DMS79 (cell line): Measurements from ENCODE around the gene NAA10.
A peak's percentile ranks its signal among the peaks of the same experiment; 100 is the strongest.

Experiments
- DNase-seq: peaks from one replicate; lab custom pipeline; 2025; lab: John Stamatoyannopoulos, UW

The NAA10 gene

DNA sequence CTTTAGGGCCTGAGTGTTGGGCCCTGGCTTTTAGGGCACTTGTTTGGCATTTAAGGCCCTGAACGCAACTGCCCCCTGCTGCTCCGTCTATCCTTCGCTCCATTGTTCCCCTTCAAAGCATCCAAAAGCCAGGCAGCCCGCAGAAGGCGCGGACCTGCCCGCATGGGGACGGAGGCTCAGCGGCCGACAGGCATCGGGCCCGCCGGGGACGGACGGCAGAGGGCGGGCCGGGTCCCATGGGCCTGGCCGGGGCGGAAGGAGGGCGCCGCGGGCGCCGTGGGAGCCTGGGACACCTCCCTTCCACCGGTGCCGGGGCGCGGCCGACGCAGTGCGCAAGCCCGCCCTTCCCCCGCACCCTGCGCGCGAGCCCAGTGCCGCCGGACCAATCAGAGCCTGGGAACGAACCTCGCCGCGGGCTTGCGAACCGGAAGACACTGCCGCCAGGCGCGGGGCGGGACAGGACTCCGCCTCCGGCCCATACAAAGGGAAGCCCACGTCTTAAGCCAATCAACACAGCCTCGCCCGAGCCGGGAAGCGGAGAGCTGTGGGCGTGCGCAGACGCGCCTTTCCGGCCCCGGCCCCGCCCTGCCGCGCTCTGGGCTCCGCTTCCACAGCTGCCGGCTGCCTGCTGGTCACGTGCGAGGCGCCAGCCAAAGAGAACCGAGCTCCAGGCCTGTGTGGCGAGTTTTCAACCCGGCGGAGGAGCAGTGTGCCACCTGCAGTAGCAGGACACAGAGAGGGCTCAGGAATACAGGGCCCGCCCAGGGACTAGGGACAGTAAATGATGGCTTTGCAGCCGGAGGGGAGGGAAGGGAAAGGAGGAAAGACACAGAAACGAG is 6.7 kb downstream of the NAA10 start:
- DNase-seq: peak; percentile 83

- no peak for DNase-seq
Measured at GRCh38 chrX:153927672-153927921, 7.2 kb downstream of the NAA10 start.

DNA sequence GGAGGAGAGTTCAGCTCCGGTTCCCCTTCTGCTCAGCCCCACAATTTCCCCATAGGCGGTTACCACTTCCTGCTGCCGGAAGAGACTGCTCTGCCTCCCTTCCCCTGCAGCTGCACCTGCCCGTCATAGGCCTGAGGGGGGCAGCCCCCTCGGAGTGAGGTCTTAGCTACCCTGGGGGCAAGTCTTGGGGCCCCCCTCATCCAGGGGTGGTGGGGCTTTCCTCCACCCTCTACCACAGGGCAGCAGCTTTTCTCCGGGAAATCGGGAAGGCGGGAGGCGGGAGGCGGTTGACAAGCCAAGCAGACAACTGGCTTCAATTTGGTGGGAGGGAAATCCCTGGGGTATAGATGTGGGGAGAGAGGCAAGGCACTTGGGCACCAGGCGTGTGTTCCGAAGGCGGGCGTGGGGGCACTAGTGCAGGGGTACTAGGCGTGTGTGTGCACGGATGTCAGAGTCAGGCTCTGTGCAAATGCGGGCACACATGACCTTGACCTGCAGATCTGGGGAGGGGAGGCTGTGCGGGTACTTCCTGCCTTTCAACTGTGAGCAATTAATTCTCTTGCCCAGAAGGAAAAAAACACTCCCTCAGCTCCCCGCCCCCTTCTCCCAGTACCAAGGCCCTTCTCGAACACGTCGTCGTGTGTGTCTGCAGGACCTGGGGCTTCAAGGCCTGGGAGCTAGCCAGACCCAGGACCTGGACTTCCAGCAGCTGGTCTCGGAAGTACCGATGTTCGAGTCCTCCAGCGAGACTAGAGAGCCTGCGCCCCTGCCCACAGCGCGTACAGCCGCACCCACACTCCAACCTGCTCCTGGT is 7.8 kb downstream of the NAA10 start:
- DNase-seq: peak; percentile 35

DNA sequence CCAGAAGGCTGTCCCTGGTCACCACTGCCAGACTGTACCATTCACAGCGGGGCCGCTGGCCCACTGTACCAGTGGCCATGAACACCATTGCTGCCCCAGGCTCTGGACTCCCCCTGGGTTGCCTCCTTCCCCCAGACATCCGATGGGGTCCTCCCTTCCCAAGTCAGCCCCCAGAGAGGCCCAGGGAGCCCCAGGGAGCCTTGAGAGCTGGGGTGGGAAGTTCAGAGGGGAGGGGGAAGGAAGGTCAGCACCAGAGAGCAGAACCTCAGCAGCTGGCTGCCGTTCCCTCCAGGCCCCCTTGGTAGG is 8.3 kb downstream of the NAA10 start:
- no peak for DNase-seq

- DNase-seq: no peak
Measured at GRCh38 chrX:153925739-153926551, 8.9 kb downstream of the NAA10 start, which contains the start of gene ARHGAP4. ARHGAP4 (minus strand) TSS chrX:153926264; CDS start chrX:153926202, 62 bp downstream.

DNA sequence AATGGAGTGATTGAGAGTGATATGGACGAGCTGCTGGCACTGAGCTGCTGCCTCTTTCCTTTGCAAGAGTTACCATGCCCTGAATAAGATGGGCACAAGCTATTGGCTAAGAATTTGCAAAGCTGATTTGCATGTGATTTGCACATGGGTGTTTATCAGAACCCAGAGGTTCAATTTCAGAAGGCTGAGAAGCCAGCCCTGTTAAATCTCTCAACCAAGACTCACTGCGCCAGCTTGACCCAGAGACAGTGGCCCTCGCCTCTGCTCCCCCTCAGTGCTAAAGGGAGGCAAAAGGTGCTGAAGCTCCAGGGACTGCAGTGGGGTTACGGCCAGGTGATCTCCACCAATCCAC is 9.5 kb downstream of the NAA10 start:
- no peak for DNase-seq

DNA sequence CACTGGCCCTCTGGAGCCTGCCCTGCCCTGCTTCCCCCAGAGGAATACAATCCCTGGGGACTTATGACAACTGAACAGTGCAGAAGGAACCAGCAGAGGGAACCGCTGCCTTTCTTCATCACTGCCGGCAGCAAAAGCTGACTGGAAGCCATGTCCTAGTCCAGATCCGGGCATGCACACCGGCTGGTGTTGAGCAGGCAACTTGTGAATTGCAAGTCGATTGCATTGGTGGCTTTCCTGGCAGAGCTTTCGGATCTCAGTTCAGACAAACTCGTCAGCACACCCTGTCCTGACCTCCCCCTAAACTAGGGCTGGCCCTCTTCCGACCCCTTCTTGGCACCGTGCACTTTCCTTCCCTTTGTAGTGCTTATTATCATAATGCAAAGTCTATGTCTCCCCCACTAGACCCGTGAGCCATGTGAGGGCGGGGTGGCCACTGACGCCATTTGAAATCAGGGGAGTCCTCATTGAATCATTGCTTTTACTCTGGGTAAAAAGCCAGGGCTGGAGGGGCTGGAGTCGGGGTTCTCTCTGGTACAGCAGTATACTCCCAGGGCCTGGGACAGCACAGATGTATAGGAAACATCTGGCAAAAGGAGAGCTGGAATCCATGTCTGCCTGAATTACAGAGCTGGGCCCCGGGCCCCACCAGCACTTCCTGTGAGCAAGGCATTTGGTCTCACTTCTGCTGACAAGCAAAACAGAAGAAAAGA is 10.5 kb downstream of the NAA10 start:
- DNase-seq: no peak

DNA sequence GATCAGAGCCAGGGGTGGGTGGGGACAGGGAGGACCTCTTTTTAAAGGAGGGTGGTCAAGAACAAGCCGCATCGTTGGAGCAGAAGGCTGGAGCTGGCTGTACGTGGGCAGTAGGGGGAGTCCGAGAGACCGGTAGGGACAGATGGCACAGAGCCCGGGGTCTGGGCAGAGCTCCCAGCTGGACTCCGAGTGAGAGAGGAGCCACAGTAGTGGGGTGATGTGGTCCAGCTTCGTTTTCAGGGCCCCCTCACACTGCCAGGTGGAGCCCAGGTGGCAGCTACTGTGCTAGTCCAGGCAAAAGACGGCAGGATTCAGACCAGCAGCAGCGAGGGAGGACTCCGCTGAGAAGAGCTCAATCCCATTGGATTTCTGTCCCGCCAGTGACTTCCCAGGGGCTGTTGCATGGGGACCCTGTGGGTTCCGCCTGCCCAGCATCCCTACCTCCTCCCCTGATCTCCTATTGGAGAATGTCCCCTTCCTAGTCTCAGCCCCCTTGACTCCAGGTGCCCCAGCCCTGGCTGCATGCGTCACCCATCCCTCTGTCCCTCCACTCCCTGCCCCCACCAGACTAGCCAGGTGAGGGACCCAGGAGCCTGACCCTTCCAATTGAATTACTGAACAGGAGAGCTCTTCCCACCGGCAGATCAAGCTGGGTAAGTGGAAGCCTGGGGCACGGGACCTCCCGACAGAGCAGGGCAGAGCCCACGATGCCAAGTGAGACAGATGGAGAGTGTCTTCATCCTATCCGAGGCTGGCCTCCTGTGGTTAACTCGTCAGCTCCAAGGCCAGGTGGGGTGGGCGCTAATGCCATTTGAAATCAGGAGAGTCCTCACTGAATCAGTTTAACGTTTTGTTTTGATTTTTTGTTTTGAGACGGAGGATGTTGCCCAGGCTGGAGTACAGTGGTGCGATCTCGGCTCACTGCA is 11.6 kb downstream of the NAA10 start:
- DNase-seq: peak; percentile 18

- no peak for DNase-seq
Measured at GRCh38 chrX:153921511-153922446, 13.1 kb downstream of the NAA10 start.

DNA sequence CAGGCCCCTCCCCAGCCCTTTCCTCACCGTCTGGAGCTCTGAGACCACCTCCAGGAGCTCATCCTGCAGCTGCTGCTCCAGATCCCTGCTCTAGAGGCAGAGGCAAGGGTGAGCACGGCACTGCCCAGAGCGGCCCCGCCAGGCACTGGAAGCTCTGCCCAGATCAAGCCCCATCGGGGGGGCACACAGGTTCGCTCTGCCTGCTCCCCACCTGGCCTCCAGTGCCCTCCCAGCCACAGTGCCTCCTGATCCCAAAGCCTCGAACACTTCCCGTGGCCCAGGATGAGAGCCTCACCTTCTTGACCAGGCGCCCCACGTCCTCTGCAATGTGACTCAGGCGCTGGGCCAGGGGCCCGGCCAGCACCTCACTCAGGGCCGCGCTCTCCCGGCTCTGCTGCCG is 13.8 kb downstream of the NAA10 start:
- no peak for DNase-seq

DNA sequence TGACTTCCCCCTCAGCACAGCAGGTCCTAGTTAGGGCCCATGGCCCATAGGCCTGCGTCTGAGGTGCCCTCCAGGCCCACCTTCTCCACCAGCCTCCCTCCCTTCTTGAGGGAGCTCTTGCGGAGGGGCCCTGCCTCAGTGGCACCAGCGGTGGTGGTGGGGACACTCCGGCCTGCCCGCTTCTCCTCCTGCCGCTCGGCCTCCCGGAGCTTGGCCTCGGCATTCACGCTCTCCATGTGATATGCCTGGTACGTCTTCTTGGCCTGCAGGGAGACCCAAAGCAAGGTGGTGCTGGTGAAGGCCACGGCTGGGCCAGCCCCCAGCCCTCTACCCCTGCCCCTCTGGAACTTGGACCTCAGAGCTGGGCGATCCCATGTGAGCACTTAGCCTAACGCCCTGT is 14.3 kb downstream of the NAA10 start:
- no peak for DNase-seq

DNA sequence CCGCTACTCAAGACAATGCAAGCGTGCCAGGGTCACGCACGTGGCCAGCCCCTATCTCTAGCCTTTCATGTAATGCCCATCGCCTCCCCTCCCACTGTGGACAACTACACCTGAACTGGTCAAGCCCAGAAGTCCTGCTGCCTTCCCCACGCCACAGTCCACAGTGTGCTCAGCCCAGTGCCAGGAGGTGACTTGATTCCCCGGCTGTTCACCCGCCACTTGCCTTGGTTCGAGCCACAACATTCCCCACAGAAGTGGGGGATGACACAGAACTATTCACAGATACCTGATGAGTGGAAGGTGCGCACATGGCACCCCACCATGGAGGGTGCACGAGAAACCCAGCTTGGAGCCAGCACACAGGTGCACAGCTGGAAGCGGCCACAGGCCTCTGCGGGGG is 15.6 kb downstream of the NAA10 start:
- no peak for DNase-seq

GRCh38 chrX:153917869-153918268 is 17.0 kb downstream of the NAA10 start:
- no peak for DNase-seq

DNA sequence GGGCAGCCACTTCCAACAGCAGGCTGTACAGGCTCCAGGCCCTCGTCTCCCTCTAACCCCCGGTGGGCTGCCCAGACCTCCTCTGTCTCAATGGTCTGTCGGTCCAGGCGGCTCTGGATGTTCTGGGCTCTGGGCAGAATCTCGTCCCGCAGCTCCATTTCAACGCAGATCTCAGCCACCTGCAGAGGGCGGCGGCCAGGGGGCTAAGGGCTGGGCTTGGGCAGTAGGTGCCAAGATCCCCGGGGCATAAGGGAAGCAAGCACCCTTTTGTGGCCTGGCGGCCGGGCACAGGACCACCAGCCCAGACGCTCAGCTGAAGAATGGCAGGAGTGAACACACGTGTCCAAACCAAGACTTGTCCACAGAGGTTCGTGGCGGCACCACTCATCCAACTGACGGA is 21.1 kb downstream of the NAA10 start:
- DNase-seq: no peak

- DNase-seq: no peak
Measured at GRCh38 chrX:153913211-153913610, 21.6 kb downstream of the NAA10 start.

- no peak for DNase-seq
Measured at GRCh38 chrX:153911798-153912197, 23.0 kb downstream of the NAA10 start.

GRCh38 chrX:153910446-153910845 is 24.4 kb downstream of the NAA10 start:
- DNase-seq: no peak

- DNase-seq: no peak
Measured at GRCh38 chrX:153909980-153910360, 24.9 kb downstream of the NAA10 start.

DNA sequence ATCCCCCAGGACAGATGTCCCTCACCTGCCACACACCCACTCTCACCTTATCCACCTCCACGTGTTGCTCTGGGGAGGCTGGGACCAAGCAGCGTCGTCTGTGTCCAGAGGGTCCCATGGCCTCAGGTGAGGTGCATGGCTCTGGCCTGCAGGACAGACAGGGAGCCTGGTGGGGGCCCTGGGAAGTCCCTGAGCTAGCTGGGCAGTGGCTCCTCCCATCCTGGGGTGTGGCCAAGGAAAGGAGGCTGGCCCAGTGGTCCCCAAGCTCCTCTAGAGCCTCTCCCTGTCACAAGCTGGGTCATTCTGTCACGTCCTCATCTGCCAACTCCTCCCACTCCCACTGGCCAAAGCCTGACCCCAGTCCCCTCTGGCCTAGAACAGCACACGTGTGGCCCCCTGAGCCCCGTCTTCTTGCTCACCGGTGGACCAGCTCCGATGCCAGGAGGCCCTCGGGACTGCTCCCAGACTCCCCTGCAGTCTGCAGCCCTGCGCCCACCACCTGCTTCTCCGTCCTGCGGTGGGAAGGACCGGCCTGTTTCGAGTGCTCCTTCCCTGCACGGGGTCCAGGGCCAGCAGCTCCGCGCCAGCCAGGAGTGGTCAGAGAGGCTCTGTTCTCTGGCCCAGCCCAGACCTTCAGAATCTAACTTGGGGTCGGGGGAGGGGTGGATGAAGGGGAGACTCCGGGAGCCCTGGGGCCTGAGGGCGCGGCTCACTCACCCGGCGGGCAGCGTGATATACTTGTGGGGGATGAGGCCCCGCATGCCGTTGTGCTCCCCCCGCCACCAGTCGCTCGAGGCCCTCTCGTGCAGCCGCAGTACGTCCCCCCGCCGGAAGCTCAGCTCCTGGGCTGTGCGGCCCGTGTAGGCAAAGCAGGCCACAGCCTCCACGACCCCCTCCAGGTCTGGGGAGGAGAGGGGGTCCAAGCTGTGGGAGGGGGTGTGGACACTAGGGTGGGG is 25.5 kb downstream of the NAA10 start:
- DNase-seq: no peak
